Activated CD8-positive, alpha-beta memory T cell treated with anti-CD3 and anti-CD28 coated beads, Interleukin-2, amount 50 U/mL, for 4 hours (primary cell): ENCODE results near the gene UNKL.

ENCODE experiments used
- DNase-seq: peaks from one replicate; pipeline ENCODE4 v3.0.0-alpha.2; 2020

UNKL gene

GRCh38 chr16:1430214-1430758 is 15.8 kb upstream of the UNKL start:
- DNase-seq: no peak

GRCh38 chr16:1429631-1430030 is 15.1 kb upstream of the UNKL start:
- DNase-seq: no peak

- no peak for DNase-seq
These were observed 14.5 kb upstream of the UNKL start for GRCh38 chr16:1429012-1429411.

- peak; percentile 46 for DNase-seq
These were observed 14.0 kb upstream of the UNKL start for GRCh38 chr16:1428511-1428910.

- DNase-seq: no peak
These were observed 13.3 kb upstream of the UNKL start for GRCh38 chr16:1427473-1428461.

- no peak for DNase-seq
These were observed 12.4 kb upstream of the UNKL start for GRCh38 chr16:1426734-1427471.

GRCh38 chr16:1425616-1426370 is 11.3 kb upstream of the UNKL start:
- no peak for DNase-seq

- no peak for DNase-seq
These were observed 9.5 kb upstream of the UNKL start for GRCh38 chr16:1424028-1424427.

- DNase-seq: no peak
These were observed 7.6 kb upstream of the UNKL start for GRCh38 chr16:1422076-1422475.

GRCh38 chr16:1420111-1420539 is 5.6 kb upstream of the UNKL start:
- no peak for DNase-seq

- no peak for DNase-seq
These were observed 2.0 kb upstream of the UNKL start for GRCh38 chr16:1416521-1416941.

GRCh38 chr16:1413684-1414531 is 596 bp downstream of the UNKL start:
- peak; percentile 66 for DNase-seq

- no peak for DNase-seq
These were observed 1.7 kb downstream of the UNKL start for GRCh38 chr16:1412847-1413246.

- DNase-seq: peak; percentile 98
These were observed 6.2 kb downstream of the UNKL start for GRCh38 chr16:1408171-1408837.

GRCh38 chr16:1407753-1408152 is 6.8 kb downstream of the UNKL start:
- DNase-seq: no peak

- DNase-seq: no peak
These were observed 10.8 kb downstream of the UNKL start for GRCh38 chr16:1403733-1404132.

- DNase-seq: no peak
These were observed 11.5 kb downstream of the UNKL start for GRCh38 chr16:1403036-1403435.

GRCh38 chr16:1401758-1402154 is 12.7 kb downstream of the UNKL start:
- DNase-seq: no peak

- DNase-seq: no peak
These were observed 13.3 kb downstream of the UNKL start for GRCh38 chr16:1401061-1401757.

- DNase-seq: no peak
These were observed 15.5 kb downstream of the UNKL start for GRCh38 chr16:1398826-1399581.
